Bone marrow (tissue), 2 donors: ENCODE data around the gene TAF3.

ENCODE experiments used
- DNase-seq, 2 donors: peaks; one replicate each; lab custom pipeline; 2025; lab: John Stamatoyannopoulos, UW

The TAF3 gene

DNA sequence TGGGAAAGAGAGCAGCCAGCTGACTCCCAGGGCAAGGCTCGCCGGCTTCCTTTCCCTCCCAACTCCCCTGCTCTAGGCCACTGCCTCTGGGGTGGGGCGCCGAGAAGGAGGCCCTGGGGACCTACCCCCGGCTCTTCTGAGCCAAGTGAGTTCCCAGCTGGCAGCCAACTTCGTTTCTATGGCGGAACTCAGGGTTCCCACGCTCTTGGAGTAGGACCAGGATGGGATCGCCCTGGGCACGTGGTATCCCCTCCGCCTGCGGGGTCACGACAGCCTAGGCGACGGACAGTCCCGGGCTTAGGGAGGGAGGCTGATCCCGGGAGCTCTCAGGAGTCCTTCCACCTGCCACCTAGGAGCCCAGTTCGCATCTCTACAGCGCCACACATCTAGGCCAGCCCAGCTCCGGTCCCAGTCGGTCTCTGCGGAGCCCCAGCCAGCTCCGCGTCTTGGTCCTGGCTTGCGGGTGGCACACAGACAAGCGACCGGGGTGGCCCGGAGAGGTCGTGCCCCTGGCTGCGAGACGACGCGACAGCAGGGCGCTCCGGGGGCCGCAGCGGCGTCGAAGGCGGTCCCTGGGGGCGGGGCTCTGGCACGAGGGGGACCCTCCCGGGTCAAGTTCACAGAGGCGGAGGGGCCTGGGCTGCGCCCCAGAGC, 215.6 kb downstream of the TAF3 start:
- no peak for DNase-seq

DNA sequence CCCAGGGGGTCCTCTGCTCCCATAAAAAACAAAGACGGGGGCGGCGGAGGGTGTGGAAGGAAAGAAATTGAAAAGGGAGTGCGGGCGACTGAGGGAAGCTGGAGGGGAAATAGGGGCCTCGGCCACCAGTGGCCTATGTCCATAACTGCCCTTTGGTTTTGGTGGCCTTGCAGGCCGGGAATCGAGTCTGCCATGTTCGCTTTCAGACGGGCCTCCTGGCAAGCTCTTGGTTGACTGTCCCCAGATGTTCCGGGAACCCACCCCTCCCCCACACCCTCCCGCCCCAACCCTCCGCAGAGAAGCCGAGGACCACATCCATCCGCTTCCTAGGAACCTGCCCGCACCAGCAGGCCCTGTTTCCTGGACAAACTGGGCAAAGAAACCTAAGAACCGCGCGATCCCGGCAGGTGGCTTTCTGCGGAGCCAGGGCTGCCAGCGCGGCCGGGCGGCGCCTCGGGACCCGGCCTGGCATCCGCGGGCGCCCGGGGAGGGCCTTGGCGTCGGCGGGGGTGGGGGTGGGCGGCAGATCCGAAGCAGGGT, 216.2 kb downstream of the TAF3 start:
- no peak for DNase-seq

DNA sequence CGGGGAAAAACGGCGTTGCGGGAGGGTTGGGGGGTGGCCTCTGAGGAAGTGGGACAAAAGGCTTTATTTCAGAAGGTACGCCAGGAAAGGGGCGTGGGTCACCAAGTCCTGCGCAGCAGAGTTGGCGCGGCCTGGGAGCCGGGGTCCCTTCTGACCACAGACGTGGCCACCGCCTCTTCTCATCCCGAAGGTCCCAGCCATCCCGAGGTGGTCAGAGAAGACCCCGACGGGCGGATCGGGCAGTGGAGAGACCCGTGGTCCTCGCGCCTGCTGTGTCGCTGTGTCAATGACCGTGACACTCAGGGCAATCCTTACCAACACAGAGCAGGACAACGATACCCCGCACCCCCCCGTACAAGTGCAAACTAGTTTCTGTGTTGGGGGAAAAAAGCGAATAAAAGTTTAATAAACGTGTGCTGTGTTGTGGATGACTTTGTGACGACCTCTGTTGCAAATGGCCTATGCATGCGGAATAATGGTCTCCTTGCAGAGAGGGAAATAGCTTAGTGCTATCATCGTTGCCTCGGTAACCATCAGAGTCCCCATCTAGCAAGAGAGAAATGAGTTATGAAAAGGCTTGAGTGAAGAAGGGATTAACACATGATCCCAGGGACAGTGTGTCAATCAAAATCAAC, 216.8 kb downstream of the TAF3 start:
- no peak for DNase-seq

DNA sequence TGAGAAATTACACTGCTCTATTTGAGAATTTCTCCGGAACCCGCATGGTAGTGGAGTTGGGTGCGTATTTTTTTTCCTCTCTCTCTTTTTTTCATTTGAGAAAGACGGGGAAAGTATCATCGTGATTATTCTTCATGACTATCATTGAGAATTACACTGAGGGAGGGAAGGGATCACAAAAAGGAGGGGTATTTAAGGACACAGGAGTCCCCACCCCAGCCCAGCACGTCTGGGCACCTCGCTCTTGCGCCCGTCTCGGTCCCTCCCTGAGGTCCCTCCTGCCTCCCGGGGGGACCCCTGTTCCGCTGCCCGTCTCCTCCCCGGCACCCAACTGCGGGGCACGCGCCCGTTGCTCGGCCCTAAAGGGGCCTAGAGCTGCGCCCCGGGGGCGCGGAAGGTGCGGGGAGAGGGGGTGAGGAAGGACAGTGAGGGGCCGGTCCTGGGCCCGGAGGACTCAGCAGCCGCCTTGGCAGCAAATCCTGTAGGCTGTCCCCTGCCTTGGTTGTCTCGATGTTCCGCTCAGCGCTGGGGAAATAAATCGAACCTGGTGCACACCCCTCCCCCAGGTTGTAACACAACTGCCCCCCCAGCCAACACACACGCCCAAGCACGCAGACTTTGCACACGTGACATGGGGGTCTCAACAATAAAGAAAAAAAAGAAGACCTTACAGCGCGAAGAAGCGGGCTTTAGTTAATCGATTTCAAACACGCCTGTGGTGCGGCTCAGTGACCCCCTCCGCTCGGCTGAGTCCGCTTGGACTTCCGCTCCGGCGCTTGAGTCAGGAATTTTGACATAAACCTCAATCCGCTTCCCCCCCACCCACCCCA, 217.6 kb downstream of the TAF3 start:
- DNase-seq, result no peak

DNA sequence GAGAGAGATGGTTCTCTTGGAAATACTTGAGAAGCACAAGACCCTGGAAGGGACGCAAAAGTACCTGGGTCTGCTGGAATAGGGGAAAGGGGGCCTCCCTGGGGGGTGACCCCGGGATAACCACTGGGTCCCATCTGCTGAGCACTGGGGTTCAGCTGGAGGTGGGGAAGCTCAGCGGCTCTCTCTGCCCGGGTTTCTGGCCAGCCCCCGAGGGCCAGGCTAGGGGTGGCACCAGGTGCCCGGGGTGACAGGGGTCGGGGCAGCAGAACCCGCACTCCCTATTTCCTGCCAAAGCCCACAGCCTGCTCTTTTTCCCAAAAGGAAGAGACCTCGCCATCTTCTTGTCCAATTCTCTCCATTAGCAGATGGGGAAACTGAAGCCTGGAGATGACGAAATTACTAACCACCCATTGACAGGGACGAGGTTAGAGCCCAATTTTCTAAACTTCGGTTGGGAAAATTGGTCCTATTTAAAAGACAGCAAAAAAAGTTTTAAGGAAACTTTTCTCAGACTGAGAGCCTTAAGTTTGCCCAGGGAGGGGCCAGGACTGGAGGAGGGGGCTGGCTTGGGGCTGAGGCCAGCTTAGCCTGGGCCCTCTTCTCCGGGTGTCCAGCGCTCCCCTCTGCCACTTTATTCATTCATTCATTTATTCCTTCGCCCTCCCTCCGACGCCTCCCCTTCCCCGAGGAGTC, 218.3 kb downstream of the TAF3 start:
- DNase-seq, result no peak

DNA sequence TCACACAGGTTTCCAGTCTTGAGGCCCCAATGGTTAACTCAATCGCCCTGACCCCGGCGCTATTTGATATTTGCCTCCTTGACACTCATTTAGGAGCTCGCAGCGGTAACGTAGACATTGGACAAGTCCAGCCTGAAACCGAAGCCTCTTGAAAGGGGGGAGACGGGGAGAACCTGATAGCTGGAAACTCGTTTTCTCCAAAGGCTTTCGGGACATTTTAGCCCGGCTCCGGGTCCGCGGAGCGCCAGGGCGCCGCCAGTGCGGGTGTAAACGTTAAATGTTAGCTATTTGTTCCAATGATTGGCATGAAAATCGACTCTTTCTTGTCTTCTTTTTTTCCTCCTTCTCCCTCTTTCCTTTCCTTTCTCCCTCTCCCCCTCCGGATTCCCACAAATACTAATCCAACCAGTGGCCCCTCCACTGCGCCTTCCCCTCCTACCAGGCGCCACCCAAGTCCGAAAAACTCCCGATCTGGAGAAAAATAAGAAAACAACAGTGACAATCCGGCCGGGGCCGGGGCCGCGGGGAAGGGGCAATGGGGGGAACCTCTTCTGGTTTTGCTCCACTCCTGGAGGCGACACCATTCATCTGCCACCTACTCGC, 219.0 kb downstream of the TAF3 start:
- no peak for DNase-seq

DNA sequence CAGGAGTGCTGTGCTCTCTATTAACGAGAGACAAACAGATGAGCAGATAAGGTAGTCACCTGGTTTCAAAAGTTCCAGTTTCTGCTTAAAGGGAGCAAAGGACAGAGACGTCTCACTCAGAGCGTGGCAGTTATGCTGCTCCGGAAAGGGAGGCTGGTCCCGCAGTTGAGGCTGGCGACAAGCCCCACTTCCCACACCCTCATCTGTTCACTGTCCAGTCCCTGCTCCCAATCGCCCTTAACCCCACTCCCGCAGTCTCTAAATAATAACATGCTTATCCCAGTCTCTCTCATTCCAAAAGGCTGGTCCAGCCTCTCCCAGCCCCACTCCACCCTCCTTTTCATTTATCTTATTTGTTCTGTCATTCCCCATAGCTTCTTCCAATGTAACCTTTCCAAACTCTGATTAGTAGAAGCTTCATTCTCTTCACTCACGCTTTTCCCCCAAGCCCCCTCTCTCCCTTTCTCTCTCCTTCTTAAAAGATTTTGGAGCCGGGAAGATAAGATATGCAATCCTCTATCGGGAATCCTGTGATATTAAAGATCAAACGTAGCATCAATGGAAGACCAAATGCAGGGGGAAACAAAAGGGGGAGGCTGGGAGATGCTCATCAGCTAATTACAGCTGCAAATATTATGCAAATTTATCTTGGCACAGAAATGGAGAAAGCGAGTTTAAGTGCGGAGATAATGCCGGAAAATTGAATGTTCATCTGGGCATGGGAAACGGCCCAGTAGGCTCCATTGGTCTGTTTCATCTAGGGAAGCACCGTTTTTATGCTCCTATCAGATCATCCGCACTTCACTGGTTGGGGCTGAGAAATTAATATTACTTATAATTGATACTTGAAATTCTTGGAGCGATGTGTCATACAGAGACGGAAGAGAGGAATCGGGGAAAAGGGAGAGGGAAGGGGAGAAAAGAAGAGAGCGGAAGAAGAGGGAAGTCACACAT, 219.9 kb downstream of the TAF3 start:
- no peak for DNase-seq

DNA sequence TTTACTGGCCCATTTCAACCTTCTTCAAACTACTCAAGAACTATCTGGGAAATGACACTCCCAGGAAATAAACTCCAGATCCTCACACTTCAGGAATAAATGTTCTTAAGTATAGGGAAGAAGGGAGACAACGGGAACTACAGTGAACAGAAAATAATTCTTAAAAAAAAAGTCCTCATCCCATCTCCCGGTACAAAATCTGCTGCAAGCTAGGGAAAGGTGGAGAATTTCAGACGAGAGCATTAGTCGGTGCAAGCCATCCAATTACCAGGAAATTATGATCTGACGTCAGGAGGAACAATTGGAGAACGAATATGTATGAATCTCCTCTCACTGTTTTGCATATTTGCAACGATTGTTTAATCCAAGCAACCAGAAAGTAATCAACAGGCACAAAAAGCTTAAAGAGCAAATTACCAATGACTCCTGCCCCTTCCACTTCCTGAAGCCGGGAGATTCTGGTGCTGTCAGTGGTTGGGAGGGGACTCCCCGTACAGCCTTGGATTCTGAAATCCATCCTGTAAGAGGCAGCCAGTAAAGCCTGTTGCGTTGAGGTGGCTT, 221.1 kb downstream of the TAF3 start:
- DNase-seq, result no peak

DNA sequence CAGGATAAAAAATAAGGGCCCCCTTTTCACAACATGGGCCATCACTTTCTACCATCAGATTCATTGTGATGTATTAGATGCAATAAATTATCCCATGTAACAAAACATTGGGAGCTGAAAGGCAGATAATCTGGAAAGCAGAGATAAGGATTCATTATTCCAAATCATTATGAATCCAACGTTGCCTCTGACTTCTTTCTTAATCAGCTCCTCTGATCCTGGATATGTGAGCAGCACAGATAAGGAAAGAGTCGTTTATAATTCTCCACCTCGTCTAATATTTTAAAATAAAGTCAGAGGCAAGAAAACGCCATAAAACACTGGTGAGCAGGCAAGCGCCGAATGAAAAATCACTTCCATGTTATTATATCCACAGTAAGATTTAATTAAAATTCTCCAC, 222.3 kb downstream of the TAF3 start:
- no peak for DNase-seq

DNA sequence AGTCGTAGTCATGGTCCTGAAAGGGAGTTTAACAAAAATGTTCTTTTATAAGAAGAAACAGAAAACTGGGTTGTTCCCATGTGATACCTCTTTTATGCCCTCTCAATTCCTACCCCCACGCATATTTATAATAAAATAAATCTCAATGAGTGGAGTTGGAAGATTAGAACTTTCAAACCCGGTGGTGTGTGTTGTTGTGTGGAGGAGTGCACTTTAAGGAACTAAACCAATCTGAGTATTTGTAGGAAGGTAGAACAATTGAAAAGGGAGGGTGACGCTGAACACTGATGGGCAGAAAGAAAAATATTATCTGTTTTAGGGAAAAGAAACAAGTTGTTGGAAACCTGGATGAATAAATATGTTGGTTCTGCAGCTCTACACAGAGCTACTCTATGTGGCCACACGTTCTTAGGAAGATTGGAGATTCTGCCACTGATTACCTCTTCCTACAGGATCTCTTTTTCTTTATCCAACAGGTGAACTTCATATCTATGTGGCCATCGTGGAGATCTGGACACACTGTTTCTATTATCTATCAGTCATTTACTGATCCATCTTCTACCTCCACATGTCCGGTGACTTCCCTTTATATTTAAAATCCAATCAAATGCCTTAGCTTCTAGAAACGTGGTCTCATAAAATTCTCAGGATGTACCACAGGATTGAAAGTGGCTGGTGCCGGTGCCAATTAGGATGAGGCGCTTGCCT, 223.1 kb downstream of the TAF3 start:
- no peak for DNase-seq

DNA sequence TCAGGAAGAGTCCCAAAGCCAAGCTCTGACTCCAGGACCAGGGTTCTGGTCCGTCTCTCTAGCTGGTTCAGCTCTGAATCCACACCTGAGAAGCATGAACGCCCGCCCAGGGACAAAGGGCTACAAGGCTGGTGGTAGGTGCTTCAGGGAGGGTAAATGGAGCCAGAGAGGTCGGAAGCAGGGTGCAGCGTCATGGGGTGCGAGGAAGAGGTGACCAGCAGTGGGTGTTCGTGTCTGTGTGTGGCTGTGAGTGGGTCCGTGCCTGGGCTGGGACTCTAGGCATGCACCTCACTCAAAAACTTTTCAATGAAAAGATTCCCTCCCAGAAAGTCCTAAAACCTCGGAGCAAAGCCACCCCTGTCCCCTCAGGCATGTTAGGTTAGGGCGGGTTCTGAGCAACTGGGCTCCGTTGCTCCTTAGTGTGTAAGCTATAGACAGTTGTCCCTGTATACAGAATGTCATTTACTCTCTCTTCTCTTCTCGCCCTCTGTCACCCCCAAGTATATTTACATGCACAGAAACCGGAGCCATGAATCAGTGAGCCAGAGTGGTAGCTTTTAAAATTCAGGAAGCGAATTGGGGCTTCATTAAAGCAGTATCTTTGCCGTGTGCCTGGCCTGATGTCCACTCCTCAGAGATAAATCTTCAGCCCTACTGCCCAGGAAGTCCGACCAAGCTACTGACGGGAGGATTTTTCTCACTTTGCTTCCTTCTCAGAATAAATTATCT, 223.9 kb downstream of the TAF3 start:
- DNase-seq, result no peak

DNA sequence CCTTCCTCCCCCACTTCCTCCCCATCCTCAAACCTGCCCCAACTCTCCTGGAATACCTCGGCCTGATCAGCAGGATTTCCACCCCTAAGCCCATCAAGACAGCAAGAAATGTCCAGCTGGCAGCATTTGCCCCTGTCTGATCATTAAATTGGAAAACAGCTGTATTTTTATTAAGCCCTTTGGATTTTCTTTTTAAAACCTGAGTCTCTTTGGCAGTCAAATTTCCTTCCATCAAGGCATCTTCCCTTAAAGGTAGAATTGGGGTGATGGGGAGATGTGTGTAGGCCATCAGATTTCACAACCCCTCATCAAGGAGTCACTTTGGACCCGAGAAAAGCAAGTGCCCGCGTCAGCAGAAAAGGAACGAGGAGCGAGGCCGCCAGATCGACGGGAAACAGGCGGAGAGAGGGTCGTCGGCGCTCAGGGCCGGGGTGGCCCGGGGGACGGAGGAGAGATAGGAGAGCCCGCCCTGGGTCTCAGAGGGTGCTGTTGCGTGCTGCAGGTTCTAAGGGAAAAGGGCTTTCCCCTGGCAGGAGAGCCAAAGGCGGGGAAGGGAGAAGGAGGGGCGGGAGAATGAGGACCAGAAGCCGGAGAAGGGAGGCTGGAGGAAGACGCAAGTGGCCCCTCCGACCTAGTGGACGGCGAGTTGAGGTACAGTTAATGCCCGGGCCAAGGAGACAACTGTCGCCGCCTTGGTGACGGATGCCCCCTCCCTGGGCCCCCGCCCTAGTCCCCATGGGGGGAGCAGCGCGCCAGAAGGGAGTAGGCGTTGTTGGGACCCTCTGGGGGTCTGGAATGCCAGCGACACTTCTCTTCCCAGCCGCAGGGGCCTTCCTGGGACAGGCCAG, 224.6 kb downstream of the TAF3 start:
- DNase-seq, result no peak

DNA sequence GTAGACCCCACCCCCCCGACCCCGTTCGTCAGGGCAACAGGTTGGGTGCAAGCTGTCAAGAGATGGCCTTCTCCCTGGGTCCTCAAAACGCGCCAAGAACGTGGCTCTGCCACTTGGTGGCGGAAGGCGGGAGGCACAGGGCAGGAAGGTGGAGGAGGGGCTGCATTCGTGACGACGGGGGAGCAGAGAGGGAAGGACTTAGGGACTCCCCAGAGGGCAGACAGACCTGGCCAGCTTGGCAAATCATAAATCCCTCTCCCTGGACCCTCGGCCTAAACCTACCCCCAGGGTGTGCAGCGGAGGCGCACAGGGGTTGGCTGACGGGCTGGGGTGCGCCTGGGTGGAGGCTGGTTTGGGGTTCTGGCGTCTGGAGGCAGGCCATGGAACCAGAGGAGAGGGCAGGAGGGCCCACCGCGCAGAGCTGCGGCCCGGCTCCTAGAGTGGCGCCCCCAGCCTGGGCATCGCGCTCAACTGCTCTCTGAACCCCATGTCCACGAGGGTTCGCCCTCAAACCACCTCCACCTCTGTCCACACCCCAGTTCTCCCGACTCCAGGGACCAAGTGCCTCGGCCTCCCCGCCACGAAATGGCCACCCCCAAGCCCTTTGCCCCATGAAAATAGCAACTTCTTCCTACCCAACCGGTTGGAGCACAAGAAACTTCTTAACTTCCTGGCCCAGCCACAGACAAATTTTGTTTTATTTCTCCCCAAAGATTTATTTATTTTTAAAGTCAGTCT, 225.4 kb downstream of the TAF3 start:
- no peak for DNase-seq

DNA sequence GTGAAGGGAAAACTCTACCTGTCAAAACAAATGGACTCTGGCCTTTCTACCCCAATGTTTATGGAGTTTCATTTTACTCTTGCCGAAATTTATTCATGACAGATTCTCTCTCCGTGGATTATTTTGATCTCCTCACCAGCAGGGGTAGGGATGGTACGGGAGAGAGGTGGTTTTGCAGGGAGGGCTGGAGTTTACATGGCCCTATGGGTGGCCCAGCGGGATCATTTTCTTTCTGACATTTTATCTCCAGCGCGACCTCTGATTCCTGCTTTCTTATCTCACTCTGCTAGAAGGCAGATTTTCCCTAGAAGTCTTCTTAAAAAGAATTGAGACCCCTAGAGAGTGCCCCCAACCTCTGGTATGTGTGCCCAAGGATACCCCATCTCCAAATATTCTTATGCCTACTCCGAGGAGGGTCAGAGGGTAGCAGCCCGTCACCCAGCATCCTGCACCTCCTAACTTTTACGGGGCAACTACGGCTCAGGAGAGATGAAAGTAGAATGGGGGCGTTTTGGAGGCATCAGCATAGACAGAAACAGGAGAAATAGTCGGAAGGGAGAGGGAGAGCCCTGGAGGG, 226.1 kb downstream of the TAF3 start:
- DNase-seq, result no peak

DNA sequence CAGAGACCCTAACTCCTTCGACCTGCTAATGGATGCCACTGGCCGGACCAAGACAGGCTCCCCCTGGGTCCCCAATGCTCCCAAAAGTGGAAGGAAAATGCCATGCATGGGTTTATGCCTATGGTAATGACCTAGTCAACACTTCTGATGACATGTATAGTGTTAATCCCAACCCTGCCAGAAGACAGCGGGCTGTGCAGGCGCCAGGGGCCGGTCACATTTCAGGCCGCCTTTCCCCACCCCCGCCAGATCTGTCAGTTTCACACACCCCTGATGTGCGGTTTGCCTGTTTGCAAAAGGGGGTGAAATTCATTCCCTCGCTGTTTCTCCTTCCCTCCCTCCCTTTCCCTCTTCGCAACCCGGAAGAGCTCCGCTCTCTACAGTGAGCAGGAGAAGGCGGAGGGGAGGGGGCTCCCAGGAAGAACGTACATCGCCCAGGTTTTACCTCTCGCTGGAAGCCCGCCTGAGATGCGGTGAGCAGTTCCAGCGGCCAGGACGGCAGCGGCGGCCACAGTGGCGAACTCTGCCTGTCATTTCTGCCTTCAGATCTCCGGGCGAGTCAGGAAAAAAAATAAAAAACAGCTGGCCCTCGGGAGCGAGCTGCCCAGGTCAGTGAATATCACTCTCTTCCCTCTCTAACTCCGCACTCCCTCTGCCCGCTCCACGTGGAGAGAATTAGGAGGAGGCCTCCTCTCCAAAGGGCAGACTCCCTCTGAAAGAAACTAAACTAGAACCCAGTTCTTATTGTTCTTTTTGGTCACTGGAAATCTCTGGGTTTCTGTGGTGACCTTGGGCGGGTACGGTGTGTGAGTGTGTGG, 226.8 kb downstream of the TAF3 start:
- no peak for DNase-seq
